GM19395 (cell line): ENCODE results near the gene ACOT11.

Source experiments
- ATAC-seq: cut with Tn5 transposase; IDR thresholded peaks from one replicate; pipeline ENCODE4 v1.9.1; 2021; ENCODE audit warnings: mild to moderate bottlenecking, moderate library complexity; ENCODE audit not compliant: unreplicated experiment

ACOT11 gene

DNA sequence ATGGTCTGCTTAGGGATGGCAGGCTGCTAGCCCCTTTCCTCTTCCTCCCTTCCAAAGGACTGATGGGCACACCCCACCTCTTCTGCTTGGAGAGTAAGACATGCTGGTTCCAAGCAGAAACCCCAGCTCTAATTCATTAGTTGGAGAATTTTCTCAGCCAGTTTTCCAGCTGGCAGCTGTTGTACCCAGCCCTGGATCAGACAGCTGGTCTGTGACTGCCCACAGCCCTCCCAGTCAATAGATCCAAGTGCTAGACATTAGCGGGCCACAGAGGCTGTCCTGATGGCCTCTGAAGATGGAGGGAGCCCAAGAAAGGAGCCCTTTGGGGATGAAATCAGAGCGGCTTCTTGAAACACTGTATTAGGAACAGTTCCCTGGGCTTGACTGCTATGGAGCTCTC is 35.8 kb downstream of the ACOT11 start:
- ATAC-seq, result no peak

- no peak for ATAC-seq
Observed at GRCh38 chr1:54584575-54584974, 36.5 kb downstream of the ACOT11 start.

- ATAC-seq, result no peak
Observed at GRCh38 chr1:54585181-54586066, 37.4 kb downstream of the ACOT11 start.

DNA sequence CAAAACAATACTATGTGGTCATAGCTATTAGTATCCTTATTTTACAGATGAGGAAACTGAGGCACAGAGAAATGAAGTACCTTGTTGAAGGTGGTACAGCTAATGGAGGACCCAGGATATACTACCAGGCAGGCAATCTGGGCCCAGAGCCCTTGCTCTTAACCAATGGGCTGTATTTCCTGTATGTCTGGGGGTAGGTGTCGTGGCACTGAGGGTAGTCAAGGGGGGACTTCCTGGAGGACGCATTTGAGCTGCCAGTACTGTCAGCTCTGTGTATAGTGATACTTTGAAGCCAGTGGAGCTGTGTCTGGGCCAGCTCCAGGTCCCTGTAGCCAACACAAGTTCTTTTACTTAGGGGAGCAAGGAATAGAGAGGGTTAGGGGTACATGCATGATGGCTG is 40.3 kb downstream of the ACOT11 start:
- no peak for ATAC-seq

DNA sequence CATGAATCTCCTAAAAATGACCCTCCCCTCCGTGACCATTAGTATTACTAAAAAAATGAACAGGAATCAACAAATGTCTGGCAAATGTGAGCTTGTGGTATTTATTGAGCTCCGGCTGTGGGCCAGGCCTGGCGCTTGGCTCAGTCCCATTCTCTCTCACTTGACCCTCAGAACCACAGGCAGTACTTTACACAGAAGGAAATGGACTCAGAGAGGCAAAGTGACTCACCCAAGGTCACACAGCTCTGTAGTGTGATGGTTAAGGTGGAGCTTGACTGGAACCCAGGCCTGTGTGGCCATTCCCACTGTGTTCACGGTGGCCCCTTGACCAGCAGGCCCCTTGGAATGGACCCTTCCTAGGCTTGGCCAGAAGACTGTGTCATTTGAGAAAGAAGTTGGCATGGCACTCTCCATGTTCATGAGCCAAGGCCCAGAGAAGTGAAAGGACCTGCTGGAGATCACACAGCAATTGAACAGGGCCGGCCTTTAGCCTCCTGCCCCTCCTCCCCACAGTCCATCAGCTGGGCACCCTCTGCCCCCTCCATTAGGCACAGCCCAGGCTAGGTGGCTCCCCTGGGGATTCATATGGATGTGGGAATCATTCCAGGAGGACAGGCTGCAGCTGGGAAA is 43.2 kb downstream of the ACOT11 start:
- ATAC-seq, result no peak

GRCh38 chr1:54593571-54594160 is 45.6 kb downstream of the ACOT11 start:
- ATAC-seq, result no peak

DNA sequence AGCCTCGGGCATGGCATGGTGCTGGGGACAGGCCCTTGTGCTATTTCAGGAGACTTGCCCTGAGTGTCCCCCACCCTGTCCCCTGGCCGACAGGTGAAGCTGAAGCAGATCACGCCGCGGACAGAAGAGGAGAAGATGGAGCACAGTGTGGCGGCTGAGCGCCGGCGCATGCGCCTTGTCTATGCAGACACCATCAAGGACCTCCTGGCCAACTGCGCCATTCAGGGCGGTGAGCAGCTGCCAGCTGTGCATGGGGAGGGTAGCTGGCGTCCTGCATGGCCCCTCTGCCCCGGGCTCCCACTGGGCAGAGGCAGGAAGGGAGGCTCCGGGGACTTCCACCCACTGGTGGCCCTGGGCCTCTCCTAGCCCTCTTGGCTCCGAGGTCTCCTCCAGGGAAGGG is 46.4 kb downstream of the ACOT11 start:
- ATAC-seq, result no peak

GRCh38 chr1:54595956-54596498 is 48.0 kb downstream of the ACOT11 start:
- no peak for ATAC-seq

- ATAC-seq, result no peak
Observed at GRCh38 chr1:54596756-54597155, 48.7 kb downstream of the ACOT11 start.

GRCh38 chr1:54597455-54598030 is 49.5 kb downstream of the ACOT11 start:
- ATAC-seq, result no peak

DNA sequence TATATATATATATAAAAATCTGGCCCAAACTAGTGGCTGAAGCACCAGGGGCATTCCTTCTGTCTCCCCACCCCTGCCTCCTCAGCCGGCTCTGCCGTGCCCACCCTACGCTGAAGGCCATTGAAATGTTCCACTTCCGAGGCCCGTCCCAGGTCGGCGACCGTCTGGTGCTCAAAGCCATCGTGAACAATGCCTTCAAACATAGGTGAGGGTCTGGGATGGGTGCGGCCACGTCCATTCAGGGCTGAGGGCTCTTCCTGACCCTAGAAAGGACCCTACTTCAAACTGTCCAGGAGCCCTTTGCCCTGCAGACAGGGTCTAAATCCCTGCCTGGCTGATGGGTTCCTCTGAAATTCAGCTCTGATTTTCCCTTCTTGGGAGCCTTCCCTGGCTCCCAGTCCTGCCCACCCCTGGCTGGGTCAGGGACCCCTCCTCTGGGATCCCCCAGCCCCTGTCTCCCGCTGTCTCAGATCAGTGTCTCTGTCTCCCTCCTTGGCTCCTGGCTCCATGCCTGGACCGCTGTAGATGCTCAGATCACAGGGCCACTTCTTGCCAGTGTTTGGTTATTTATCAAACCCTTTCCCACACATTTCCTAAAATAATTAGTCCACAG is 51.3 kb downstream of the ACOT11 start:
- ATAC-seq, result no peak

DNA sequence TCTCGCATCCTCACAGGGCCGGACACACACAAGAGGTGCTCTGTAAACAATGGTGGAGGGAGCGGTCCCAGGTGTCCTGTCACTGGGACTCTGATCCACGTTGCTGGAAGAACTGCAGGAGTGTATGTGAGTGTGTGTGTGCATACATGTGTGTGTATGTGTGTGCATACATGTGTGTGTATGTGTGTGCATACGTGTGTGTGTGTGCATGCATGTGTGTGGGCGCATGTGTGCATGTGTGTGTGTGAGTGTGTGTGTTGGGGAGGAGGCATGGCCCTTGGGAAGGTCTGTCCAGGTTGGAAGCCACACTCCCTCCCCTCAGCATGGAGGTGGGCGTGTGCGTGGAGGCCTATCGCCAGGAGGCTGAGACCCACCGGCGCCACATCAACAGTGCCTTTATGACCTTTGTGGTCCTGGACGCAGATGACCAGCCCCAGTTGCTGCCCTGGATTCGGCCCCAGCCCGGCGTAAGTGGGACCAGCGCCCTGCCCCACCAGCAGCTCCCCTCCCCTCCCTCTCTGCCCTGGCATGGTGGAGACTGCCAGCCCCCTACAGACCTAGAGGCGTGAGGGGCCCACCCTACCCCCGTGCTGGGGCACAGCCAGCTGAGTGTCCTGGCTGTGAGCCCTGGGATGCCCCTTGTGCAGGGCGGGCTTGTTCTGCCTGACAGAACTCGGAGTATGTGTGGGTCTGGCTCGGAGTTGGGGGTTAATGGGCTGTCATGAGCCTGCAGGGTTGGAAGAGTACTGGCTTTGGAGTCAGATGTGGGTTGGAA is 53.1 kb downstream of the ACOT11 start:
- ATAC-seq, result no peak

DNA sequence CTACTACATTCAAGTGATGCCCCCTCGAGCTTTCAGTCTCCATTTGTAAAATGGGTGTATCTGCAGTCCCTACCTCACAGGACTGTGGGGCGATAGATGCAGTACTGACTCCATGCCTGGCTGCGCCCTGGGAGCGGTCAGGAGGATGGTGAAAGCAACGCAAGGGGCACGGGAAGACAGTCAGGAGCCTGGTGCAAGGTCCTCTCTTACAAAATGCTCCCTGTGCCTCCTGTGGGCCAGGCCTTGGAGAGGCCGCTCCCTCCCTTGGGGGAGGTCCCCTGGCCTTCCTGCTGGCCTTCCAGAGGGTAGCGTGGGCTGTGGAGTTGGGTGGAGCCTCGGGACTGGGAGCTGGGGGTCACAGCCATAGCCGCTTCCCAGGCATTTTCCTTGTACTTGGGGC is 53.7 kb downstream of the ACOT11 start:
- ATAC-seq, result no peak

GRCh38 chr1:54602554-54602953 is 54.5 kb downstream of the ACOT11 start:
- ATAC-seq, result no peak

- no peak for ATAC-seq
Observed at GRCh38 chr1:54603241-54603640, 55.2 kb downstream of the ACOT11 start.

- ATAC-seq, result no peak
Observed at GRCh38 chr1:54604051-54604450, 56.0 kb downstream of the ACOT11 start.

- no peak for ATAC-seq
Observed at GRCh38 chr1:54604572-54605370, 56.7 kb downstream of the ACOT11 start.

DNA sequence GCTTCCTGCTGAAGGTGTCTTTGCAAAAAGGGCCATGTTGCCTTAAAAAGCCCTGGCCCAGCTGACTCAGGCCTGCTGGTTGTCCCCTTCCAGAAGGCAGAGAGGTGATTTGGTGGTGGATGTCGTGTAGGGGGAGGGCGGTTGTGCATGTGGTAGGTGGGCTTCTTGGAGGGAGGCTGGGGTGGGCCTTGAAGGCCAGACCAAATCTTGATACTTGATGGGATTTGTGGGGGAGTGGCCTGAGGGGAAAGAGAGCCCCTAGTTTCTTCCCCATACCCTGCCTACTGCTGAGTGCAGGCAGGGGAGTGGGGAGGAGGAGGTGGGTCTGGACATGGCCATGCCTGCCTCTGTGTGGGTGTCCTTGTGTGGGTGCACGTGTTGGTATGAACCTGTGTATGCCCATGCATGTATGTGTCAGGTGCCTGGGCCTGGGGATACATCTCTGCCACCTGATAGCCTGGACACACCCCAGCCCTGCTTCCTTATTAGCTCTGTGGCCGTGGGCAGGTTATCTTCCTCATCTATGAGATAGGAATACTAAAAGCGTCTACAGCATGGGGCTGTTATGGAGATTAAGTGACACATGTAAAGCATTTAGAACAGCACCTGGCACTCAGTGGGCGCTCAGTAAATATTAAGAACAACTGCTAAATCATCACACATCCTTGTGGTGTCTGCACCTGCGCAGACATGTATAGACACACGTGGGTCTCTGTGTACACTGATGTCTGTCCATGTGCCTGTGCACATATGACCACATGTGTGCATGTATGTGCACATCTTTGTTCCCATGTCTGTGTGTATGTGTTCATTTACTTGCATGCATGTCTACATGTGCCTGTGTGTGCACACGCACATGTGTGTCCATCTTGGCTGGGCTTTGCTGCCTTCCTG is 58.3 kb downstream of the ACOT11 start:
- ATAC-seq, result no peak

- ATAC-seq, result no peak
Observed at GRCh38 chr1:54606990-54607325, 58.9 kb downstream of the ACOT11 start.
